Coronary artery (tissue), 2 donors: ENCODE results near the gene GTF2E1.
"Not testable (repeated sequence)": the region's sequence is repeated elsewhere in the genome, so short reads cannot be mapped to it uniquely, and the experiment has no call there.

Experiments used
- DNase-seq: peaks from one replicate; pipeline ENCODE4 v3.0.0-alpha.2; 2017; ENCODE audit warnings: low spot score
- H3K27ac ChIP-seq, 2 donors: fragments of 200-600 bp; sonication (generic); one replicate each; pipeline ENCODE4 v1.5.1; 2016 to 2019
- H3K4me3 ChIP-seq: fragments of 200-600 bp; sonication (generic); 2 replicates; pipeline ENCODE4 v1.5.1; 2016; ENCODE audit warnings: mild to moderate bottlenecking, moderate library complexity
- TF ChIP-seq, protein P1 (sequence below): fragments of 200-600 bp; sonication (generic); IDR thresholded peaks from one replicate; pipeline ENCODE4 v1.5.1; 2019; ENCODE audit warnings: antibody characterized with exemption

Gene GTF2E1

DNA sequence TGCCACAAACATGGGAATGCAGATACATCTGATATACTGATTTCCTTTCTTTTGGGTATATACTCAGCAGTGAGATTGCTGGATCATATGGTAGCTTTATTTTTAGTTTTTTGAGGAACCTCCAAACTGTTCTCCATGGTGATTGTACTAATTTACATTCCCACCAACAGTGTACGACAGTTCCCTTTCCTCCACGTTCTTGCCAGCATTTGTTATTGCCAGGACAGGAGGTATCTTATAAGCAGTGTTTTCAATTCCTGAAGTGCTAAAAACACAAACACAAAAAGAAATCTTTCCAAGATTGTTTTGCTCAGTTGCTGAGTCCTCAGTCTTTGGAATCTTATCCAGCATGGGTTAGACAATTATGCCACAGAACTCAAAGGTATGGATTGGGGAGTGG lies 13.5 kb downstream of the GTF2E1 start:
- H3K4me3 ChIP-seq: no peak overlapping the region
- no peak for DNase-seq
- TF ChIP-seq, protein P1, sequence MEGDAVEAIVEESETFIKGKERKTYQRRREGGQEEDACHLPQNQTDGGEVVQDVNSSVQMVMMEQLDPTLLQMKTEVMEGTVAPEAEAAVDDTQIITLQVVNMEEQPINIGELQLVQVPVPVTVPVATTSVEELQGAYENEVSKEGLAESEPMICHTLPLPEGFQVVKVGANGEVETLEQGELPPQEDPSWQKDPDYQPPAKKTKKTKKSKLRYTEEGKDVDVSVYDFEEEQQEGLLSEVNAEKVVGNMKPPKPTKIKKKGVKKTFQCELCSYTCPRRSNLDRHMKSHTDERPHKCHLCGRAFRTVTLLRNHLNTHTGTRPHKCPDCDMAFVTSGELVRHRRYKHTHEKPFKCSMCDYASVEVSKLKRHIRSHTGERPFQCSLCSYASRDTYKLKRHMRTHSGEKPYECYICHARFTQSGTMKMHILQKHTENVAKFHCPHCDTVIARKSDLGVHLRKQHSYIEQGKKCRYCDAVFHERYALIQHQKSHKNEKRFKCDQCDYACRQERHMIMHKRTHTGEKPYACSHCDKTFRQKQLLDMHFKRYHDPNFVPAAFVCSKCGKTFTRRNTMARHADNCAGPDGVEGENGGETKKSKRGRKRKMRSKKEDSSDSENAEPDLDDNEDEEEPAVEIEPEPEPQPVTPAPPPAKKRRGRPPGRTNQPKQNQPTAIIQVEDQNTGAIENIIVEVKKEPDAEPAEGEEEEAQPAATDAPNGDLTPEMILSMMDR: no peak
- no peak overlapping the region for H3K27ac ChIP-seq

DNA sequence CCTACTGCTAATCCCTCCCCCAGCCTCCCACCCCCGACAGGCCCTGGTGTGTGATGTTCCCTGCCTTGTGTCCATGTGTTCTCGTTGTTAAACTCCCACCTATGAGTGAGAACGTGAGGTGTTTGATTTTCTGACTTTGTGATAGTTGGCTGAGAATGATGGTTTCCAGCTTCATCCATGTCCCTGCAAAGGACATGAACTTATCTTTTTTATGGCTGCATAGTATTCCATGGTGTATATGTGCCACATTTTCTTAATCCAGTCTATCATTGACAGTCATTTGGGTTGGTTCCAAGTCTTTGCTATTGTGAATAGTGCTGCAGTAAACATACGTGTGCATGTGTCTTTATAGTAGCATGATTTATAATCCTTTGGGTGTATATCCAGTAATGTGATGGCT lies 16.0 kb downstream of the GTF2E1 start:
- not testable (repeated sequence) for H3K4me3 ChIP-seq, DNase-seq, H3K27ac ChIP-seq

DNA sequence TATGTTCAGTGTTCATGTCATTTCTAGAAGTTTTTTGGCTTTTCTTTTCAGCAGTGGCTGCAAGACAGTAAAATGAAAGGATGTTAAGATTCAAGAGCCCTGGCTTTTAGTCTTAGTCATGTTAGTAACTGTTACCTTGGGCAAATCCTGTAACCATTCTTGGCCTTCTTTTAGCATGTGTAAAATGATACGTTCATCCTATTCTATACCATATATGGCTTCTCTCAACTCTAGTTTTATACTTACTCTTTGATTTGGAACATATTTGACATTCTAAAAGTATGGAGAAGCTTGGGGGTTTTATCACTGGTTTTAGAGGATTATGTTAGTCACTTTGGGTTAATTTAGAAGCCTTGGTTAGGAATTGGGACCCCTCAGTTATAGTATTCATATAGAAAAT lies 20.1 kb downstream of the GTF2E1 start:
- DNase-seq: no peak
- Histone ChIP-seq H3K4me3 (no peak overlapping the region), H3K27ac (no peak overlapping the region)
- TF ChIP-seq, protein P1: no peak

DNA sequence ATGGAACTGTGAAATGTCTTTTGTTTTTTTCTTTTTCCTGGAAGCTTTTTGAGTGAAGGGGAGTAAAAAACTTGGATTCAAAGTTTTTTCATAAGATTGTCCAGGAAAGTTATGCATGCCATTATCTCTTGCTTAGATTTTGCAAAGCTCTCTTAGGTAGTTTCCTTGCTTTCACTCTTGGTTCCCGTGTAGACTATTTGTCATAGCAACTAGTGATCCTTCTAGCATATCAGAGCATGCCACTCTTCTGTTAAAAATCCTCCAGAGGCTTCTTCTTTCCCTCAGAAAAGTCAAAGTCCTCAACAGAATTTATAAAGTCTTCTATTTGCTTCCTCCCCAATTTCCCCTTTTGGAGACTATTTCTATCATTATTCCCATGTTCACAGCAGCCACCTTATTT lies 21.1 kb downstream of the GTF2E1 start:
- H3K4me3 ChIP-seq: no peak overlapping the region
- TF ChIP-seq, protein P1: no peak
- H3K27ac ChIP-seq: no peak overlapping the region
- DNase-seq: no peak

DNA sequence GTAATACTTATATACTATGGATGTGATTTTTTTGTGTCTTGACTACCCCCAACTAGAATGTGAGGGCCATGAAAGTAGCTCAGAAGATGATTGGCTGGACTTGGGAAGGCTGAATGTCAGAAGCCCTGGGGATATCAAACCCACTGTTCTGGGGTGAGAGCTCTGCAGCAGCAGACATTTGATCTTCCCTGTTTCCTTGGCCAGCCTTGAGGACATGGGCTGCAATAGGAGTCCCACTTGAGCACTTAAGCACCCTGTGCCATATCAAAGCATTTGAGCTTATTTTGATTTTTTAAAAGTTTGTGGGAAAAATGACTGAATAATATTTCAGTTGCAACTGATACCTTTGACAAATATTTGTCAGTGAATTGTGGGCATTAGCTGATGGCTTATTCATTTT lies 21.7 kb downstream of the GTF2E1 start:
- DNase-seq: no peak
- Histone ChIP-seq H3K4me3 (no peak overlapping the region), H3K27ac (no peak overlapping the region)
- TF ChIP-seq, protein P1: no peak

DNA sequence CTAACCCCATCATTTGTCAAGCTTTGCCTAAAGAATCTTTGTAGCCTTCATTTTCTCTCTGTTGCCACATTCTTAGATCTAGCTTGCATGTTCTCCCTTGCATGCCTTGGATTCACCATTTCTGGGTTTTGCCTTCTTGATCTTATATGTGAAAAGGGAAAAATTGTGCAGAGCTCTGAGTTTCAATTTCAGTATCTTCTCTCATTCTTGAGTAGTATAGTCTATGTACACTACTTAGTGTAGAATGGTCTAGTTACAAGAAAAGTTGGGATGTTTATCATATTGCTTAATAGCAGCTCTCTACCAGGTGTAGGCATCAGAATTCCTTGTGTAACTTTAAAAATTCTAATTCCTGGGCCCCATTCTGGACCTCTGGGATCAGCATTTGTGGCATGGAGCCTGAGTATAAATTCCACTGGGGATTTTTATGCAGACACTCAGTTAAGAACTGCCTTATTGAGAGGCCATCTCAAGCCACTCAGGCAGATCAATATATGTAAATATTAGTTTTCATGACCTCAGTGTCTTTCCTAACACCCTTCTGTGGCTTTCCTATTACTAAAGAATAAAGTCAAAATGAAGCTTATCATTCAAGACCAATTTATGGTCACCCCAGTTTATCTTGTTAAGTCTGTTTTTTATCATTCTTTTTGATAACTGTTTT lies 23.4 kb downstream of the GTF2E1 start:
- Histone ChIP-seq H3K4me3 (no peak overlapping the region), H3K27ac (no peak overlapping the region)
- DNase-seq: no peak
- TF ChIP-seq, protein P1: no peak

DNA sequence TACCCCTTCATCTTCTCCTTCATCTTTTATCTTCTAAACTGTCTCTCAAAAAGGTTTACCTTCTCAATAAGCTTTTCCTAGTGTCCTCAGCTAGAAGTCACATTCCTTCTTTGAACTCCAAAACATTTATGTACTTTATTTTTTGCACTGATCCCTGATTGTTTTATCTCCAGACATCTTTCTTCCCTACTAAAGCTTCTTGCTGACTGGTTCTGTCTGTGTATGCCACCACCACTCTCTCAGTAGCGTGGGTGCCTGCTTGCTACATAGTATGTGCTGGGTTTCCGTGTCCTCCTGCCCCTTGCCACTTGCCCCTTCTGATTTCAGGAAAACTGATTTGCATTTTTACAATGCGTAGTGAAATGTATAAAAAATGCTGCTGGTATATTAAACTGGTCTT lies 24.0 kb downstream of the GTF2E1 start:
- DNase-seq: no peak
- H3K27ac ChIP-seq: no peak overlapping the region
- no peak overlapping the region for H3K4me3 ChIP-seq
- TF ChIP-seq, protein P1: no peak

DNA sequence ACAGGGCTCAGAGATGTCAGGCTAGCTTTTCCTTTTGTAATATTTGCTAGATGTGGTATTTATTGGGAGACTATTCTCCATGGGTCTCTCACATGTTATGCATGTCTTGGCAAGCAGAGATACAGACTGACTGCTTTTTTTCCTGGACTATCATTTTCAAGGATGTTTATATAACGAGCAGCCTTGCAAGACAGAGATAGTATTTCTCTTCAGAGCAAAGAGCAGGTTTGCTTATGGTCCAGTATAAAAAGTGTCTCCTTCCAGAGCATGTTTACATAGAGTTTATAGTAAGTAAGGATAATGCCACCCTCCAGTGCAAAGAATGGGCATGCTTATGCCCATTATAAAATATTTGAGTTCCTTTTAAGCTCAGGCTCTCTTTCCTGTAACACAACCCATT lies 24.6 kb downstream of the GTF2E1 start:
- H3K27ac ChIP-seq: no peak overlapping the region
- no peak overlapping the region for H3K4me3 ChIP-seq
- TF ChIP-seq, protein P1: no peak
- DNase-seq: no peak
